ENCODE data around the gene KCNJ5.

KCNJ5 gene

DNA sequence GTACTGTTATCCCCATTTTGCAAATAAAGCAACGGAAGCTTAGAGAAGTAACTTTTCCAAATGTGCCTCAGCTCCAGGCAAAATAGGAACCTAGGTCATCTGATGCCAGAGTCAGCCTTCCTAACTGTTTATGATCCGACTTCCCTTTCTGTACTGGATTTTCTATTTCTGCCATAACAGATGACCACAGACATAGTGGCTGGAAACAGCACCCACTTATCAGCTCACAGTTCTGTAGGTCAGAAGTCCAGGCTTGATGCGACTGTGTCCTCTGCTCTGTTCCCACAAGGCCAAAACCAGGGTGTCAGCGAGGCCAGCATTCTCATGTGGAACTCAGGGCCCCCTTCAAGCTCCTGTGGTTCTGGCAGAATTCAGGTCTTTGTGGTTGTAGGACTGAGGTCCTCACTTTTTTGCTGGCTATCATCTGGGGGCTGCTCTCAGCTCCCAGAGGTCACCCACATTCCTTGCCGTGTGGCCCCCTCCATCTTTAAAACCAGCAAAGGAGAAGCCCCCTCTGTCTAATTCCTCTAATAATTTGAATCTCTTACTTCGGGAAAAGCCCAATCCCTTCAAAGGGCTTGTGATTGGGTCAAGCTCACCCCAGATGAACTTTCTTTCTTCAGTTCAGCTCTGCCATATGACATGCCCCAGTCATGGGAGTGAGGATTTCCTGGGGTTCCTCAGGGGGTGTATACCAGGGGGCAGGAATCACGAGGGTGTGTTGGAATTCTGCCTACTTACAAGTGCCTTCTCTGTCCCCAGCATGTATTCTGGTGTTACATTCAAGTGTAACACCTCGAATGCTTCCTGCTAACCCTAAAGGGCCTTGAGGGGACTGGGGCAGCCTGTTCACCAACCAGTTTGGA lies 15.3 kb downstream of the KCNJ5 start:
- H3K9ac ChIP-seq (ENCODE audit: low read length), result peak overlapping the region; percentile 69; the same call in 1 of the 2 replicates
- H3K79me2 ChIP-seq (ENCODE audit: low read length), result no peaks in the 10 kb centered on the region
- H3K36me3 ChIP-seq (replicated peaks; ENCODE audit: low read depth, low read length), result no peaks in the 10 kb centered on the region
- no peak overlapping the region for H3K27ac ChIP-seq (ENCODE audit: low read length)
- no peaks in the 10 kb centered on the region for H4K20me1 ChIP-seq (ENCODE audit: insufficient read depth, low read length)
- peak overlapping the region; percentile 87 for H3K4me2 ChIP-seq (ENCODE audit: low read length)
- H3K9me3 ChIP-seq (ENCODE audit: insufficient read depth, low read length), result peaks cover 5% of the 10 kb centered on the region; the same call in 1 of the 2 replicates
- 0 out of 2 replicates have a peak overlapping the region, but pooled peaks have one; percentile 87 for H2AFZ ChIP-seq (ENCODE audit: low read depth, low read length)
- peak overlapping the region; percentile 96 for H3K4me3 ChIP-seq (ENCODE audit: low read length)
- H3K4me1 ChIP-seq (ENCODE audit: low read length), result peaks cover 9% of the 10 kb centered on the region
- H3K27me3 ChIP-seq (ENCODE audit: low read depth, low read length), result peaks cover 45% of the 10 kb centered on the region
- no peak for TF ChIP-seq EZH2phosphoT487 (IDR thresholded peaks at IDR 0.05; ENCODE audit: low read depth)
- TF ChIP-seq, protein P1, sequence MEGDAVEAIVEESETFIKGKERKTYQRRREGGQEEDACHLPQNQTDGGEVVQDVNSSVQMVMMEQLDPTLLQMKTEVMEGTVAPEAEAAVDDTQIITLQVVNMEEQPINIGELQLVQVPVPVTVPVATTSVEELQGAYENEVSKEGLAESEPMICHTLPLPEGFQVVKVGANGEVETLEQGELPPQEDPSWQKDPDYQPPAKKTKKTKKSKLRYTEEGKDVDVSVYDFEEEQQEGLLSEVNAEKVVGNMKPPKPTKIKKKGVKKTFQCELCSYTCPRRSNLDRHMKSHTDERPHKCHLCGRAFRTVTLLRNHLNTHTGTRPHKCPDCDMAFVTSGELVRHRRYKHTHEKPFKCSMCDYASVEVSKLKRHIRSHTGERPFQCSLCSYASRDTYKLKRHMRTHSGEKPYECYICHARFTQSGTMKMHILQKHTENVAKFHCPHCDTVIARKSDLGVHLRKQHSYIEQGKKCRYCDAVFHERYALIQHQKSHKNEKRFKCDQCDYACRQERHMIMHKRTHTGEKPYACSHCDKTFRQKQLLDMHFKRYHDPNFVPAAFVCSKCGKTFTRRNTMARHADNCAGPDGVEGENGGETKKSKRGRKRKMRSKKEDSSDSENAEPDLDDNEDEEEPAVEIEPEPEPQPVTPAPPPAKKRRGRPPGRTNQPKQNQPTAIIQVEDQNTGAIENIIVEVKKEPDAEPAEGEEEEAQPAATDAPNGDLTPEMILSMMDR (IDR thresholded peaks at IDR 0.05; ENCODE audit: low read depth, low read length), result no peak

DNA sequence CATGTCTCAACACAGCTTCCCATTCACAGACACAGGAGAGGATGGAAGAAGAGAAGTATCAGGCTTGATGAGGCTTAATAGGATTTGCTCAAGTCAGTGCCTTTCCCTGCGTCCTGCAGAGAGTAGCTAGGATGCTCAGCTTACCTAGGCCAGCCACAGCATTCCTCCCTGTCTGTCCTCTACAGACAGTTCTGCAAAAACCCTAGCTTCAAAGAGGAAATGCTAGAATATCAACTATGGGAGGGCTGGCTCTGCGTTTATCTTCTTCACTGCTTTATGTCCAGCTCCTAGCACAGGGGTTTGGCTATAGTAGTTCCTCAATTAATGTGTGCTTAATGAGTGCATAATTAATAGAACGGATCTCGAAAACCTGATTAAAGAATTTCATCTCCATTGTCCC lies 16.4 kb downstream of the KCNJ5 start:
- peaks cover 5% of the 10 kb centered on the region; the same call in 1 of the 2 replicates for H3K9me3 ChIP-seq (ENCODE audit: insufficient read depth, low read length)
- H3K4me3 ChIP-seq (ENCODE audit: low read length), result no peak overlapping the region
- H3K36me3 ChIP-seq (replicated peaks; ENCODE audit: low read depth, low read length), result no peaks in the 10 kb centered on the region
- no peak overlapping the region for H3K9ac ChIP-seq (ENCODE audit: low read length)
- TF ChIP-seq, protein P1 (IDR thresholded peaks at IDR 0.05; ENCODE audit: low read depth, low read length), result no peak
- TF ChIP-seq EZH2phosphoT487 (IDR thresholded peaks at IDR 0.05; ENCODE audit: low read depth), result no peak
- peaks cover 45% of the 10 kb centered on the region for H3K27me3 ChIP-seq (ENCODE audit: low read depth, low read length)
- no peaks in the 10 kb centered on the region for H4K20me1 ChIP-seq (ENCODE audit: insufficient read depth, low read length)
- H3K4me2 ChIP-seq (ENCODE audit: low read length), result no peak overlapping the region
- H2AFZ ChIP-seq (ENCODE audit: low read depth, low read length), result no peak overlapping the region
- no peak overlapping the region for H3K27ac ChIP-seq (ENCODE audit: low read length)
- H3K79me2 ChIP-seq (ENCODE audit: low read length), result no peaks in the 10 kb centered on the region
- peaks cover 9% of the 10 kb centered on the region for H3K4me1 ChIP-seq (ENCODE audit: low read length)

DNA sequence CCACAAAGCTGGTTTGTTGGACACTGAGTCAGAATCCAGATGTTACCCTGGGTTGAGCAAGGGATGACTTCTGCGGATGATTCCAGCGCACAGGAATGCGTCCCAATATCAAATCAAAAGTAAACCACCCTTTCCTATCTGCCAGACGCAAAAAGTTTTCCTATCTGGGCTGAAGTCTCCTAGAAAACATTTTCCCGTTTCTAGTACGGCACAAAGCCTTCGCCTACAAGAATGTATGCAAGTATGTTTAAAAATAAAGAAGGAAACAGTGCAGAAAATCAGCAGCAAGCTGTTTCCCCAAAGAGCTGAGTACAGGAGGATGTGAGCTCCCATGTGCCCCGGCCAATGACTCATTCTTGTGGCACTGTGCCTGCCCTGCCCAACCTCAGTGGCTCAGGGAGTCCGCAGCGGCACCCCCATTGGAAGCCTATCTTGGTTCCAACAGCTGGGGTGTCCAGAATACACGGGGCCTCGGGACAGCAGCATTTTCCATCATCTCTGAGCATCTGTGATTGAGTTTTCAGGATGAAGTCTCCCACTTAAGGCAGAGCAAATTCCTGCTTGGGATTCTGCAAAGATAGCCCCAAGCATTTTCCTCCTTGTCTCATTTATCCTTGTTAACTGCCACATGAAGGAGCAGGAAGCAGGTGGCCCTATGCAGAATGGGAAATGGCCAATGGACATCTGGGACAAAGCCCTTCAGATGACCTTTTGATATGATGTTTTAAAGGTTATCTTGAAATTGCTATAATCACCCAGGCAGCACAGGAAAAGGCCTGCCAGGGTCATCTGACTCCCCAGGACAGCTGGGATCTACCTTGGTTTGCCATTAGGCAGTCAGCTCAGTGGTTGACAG lies 17.5 kb downstream of the KCNJ5 start:
- Histone ChIP-seq H2AFZ (ENCODE audit: low read depth, low read length) (no peak overlapping the region), H3K4me2 (ENCODE audit: low read length) (no peak overlapping the region)

More for the DNA sequence above, 17.5 kb downstream of the KCNJ5 start:
- Histone ChIP-seq H3K9me3 (ENCODE audit: insufficient read depth, low read length) (peaks cover 5% of the 10 kb centered on the region; the same call in 1 of the 2 replicates), H3K27ac (ENCODE audit: low read length) (no peak overlapping the region), H3K4me1 (ENCODE audit: low read length) (peaks cover 9% of the 10 kb centered on the region), H3K9ac (ENCODE audit: low read length) (no peak overlapping the region), H3K79me2 (ENCODE audit: low read length) (no peaks in the 10 kb centered on the region), H3K36me3 (replicated peaks; ENCODE audit: low read depth, low read length) (no peaks in the 10 kb centered on the region), H3K4me3 (ENCODE audit: low read length) (no peak overlapping the region), H4K20me1 (ENCODE audit: insufficient read depth, low read length) (no peaks in the 10 kb centered on the region), H3K27me3 (ENCODE audit: low read depth, low read length) (peaks cover 42% of the 10 kb centered on the region)
- TF ChIP-seq EZH2phosphoT487 (IDR thresholded peaks at IDR 0.05; ENCODE audit: low read depth), result no peak
- TF ChIP-seq, protein P1 (IDR thresholded peaks at IDR 0.05; ENCODE audit: low read depth, low read length), result no peak
